SK-MEL-5 (cell line): ENCODE results near the gene FAM83D. TPM values are rescaled to one million over a fixed set of nuclear protein-coding genes. Genes with fewer than 3 reads are reported as not detected.
A peak's percentile ranks its signal among the peaks of the same experiment; 100 is the strongest.

Source experiments
- DNase-seq: peaks from one replicate; pipeline ENCODE4 v3.0.0-alpha.2; 2016; ENCODE audit warnings: low read depth, low spot score
- in situ Hi-C: cut with HindIII; loops from 2 replicates; pipeline ENCODE4 v1.10.0; 2016; ENCODE audit warnings: low sequenced_read_pairs, high pct_unique_total_duplicates, low pct_unique_long_range_greater_than_20kb
- polyA plus RNA-seq, 2 experiments: library from polyadenylated mRNA; depleted of rRNA; stranded (reverse); fragments of >200 nt; gene quantifications; 2 replicates each; pipeline ENCODE4 v1.2.3, GENCODE V29; 2015
- total RNA-seq: library from RNA; depleted of rRNA; stranded (reverse); fragments of >200 nt; shearing (Covaris generic); gene quantifications from 2 replicates; pipeline ENCODE4 v1.2.3, GENCODE V29; 2014; rRNA removed

FAM83D gene
- 35.7 and 36.6 TPM in 2 replicates for total RNA-seq
- polyA plus RNA-seq (2015; cell fraction: cytosol; rRNA removed) = 40.8 and 48.1 TPM in 2 replicates
- 27.0 and 38.0 TPM in 2 replicates for polyA plus RNA-seq (2015; cell fraction: nucleus; rRNA removed)

DNA sequence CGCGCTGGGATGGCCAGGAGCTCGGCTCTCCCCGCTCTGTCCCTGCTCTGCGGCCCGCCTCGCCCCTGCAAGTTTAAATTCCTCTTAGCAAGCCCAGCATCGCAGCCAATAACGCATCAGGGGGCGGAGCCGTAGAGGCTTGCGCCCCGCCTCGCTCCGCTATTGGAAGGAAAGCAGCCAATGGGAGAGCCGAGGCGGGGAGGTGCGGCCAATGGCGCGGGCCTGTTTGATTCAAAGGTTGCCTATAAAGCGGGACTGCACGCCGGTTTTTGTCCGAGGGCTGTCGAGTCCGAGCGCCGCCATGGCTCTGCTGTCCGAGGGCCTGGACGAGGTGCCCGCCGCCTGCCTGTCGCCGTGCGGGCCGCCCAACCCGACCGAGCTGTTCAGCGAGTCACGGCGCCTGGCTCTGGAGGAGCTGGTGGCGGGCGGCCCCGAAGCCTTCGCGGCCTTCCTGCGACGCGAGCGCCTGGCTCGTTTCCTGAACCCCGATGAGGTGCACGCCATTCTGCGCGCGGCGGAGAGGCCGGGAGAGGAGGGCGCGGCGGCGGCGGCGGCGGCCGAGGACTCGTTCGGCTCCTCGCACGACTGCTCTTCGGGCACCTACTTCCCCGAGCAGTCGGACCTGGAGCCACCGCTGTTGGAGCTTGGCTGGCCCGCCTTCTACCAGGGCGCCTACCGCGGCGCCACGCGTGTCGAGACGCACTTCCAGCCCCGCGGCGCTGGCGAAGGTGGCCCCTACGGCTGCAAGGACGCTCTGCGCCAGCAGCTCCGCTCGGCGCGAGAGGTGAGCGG is at the start of gene FAM83D:
Gene FAM83D, plus strand, starts transcription at position 276 of the 792 bp plus-strand sequence. Its CDS starts 26 bp downstream, at position 302.
- peak; percentile 98 for DNase-seq
- in situ Hi-C loops = no loop called here

DNA sequence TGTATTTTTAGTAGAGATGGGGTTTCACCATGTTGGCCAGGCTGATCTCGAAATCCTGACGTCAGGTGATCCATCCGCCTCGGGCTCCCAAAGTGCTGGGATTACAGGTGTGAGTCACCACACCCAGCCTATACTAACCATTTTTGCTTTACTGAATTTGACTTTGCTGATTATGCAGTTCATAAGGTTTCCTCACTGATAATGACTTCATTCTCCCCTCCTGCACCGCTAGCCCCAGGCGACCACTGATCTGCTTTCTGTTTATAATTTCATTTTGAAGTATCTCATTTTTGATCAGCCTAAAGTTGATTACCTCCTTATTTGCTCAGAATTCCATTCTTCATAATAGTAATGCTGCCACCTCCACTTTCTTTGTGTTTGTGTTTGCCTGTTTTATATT is 48.7 kb upstream of the FAM83D start:
- in situ Hi-C loops = no loop called here
- DNase-seq = no peak

- peak; percentile 35 for DNase-seq
- in situ Hi-C loops = no loop called here
Observed at GRCh38 chr20:38878866-38879265, 47.4 kb upstream of the FAM83D start.

GRCh38 chr20:38880952-38881735 is 45.1 kb upstream of the FAM83D start:
- peak; percentile 9 for DNase-seq

DNA sequence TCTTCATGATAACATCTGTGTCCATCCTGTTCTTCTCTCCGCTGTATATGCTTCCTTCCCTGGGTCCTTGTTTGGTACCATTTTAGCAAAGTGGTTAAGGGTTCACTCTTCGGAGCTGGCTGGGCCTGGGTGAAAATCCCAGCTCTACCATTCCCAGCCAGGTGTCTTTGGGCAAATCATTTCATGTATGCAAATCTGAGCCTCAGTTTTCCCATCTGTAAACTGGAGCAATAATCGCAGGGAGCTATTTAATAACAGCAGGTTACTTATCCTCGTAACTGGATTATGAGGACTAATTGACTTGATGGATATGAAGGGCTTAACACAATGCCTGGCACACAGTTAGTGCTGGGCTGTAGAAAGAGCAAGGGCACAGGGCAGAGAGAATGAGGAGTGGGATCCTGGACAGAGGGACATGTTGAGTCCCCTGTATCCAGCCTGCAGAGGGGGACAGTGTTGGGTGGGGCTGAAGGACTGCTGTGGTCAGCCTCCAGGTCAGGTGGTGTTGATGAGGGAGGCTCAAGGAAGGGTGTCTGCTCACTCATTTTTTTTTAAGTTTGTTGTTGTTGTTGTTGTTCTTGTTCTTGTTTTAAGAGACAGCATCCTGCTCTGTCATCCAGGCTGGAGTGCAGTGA is 44.3 kb upstream of the FAM83D start:
- in situ Hi-C loops = no loop called here
- DNase-seq = no peak

More at GRCh38 chr20:38880952-38881735, 45.1 kb upstream of the FAM83D start:
- in situ Hi-C loops = no loop called here

DNA sequence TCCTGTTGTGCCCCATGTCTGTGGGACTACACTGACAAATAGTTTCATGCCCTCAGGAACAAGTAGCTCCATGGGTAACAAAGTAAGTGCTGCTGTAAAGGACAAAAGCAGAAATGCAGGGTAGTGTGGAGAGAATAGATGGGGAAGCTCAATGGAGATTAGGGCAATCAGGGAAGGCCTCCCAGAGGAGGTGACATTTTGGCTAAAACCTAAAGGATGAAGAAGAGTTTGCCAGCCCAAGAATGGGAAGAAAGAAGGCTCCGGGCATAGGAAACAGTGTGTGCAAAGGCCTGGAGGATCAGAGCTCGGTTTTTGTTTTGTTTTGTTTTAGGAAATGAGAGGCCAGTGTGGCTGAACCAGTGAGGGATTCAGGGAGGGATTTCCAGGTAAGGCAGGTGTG is 43.6 kb upstream of the FAM83D start:
- DNase-seq = no peak

DNA sequence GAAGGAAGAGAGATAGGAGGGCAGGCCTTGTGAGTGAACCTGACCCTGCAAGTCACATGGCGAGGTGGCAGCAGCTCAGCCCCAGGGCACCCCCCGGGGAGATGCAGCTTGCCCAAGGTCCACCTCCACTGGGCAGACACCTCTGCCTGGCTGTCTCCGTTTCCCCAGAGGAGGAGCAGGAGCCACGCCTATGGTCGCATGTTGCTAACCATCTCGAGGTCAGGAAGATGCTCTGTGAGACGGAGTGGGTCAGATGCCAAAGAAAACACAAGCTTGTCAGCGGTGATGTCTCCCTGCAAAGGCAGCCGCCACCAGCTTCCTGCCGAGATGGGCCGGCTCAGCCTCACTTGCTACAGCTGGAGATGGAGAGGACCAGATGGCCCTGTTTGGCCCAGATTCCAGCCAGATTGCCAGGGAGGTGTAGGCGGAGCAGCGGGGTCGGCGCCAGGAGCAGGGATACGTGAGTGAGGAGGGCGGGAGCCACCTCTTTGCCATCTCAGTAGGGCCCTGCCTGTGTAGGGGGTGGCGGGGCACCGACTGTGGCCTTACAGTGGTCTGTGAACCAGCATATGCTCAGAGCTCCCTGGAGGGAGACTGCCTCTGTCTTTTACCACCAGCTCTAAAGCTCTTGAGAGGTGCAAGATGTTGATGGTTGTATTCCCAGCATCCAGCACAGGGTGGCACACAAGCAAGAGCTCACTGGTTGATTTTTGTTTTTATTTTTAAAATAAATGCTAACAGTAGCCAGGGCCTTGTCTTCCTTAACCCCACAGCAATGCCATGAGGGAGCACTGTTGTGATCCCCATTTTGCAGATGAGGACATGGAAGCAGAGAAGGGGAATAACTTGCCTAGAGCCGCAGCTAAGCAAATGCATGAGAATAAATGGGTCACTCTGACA is 42.9 kb upstream of the FAM83D start:
- no peak for DNase-seq
- in situ Hi-C loops = no loop called here

More for the DNA sequence above, 43.6 kb upstream of the FAM83D start:
- in situ Hi-C loops = no loop called here

GRCh38 chr20:38883981-38884733 is 42.1 kb upstream of the FAM83D start:
- no peak for DNase-seq
- in situ Hi-C loops = no loop called here

- in situ Hi-C loops = no loop called here
- no peak for DNase-seq
Observed at GRCh38 chr20:38885357-38885756, 40.9 kb upstream of the FAM83D start.

DNA sequence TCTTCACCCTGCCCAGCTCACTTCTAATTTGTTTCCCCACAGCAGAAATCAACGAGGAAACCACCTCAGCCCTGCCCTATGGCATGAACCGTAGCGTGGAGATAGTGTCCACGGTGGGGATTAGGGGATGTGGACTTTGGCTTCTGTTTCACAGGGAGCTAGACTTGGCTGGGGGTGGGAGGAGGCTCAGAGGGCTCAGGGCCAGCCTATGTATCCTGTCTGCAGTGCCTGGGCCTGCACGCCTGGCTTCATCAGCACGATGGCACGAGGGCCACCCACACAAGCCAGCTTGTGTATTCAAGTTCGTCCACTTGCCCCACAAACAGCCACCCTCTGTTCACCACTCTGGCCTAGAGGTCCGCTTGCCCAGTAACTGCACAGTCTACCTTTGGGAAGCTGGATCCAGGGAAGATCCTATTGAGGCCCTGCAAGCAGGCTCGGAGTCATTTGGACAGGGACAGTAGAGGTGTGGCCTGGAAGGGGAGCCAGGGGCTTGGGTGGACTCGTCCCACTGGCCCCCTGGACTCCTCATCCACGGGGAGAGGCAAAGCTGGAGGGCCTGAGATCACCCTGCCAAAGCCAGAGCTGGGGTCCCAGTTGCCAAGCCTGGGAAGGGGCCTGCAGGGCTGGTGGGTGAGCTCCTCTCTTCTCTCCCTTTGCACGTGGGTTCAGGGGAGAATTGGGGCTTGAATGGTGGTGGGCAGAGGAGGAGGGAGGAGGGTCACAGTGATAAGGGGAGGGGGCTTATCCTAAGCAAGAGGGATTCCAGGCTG is 38.0 kb upstream of the FAM83D start:
- no peak for DNase-seq
- in situ Hi-C loops = no loop called here

DNA sequence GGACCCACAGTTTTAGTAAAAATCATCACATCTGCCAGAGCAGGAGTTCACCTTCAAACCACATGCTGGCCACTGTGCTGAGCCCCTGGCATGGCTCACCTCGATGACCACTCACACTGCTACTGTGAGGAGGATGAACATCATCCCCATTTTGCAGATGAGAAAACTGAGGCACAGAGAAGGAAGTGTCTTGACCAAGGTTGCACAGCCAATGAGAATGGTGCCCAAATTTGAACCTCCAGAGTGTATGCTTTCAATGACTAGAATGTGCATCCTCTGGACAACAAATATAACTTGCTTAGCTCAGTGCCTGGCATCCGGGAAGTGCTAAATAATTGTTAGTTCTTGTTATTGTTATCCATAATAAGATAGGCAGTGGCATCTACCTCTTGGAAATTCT is 37.2 kb upstream of the FAM83D start:
- in situ Hi-C loops = no loop called here
- no peak for DNase-seq

DNA sequence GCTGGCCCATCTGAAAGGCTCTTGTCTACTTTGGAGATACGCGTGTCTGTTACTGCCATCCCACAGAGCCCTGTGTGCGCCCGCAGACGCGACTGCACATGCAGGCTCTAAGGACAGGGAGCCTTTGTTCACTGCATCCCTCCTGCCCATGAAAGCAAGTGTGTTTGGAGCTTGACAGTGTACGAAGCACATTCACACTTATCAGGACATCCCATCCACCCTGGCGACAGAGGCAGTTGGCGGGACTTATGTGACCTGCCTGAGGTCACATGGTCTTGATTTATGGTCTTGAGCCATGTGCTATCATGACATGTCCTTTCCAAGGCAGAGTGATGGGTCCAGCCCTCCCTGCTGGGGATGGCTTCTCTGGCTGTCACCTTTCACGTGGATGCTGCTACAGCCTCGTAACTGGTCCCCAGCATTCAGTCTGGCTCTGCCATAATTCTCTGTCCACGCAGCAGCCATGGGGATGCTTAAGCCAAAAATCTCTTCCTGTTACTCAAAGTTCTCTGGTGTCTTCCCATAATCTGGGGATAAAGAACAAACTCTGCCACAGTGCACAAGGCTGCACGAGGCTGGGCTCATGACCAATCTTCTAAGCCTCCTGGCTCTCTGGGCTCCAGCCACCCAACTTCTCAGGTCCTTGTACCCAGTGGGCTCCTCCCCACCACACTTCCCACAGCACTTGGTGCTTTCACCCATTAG is 36.3 kb upstream of the FAM83D start:
- in situ Hi-C loops = no loop called here
- peak; percentile 53 for DNase-seq

- peak; percentile 43 for DNase-seq
- in situ Hi-C loops = no loop called here
Observed at GRCh38 chr20:38890497-38890818, 35.8 kb upstream of the FAM83D start.

- no peak for DNase-seq
- in situ Hi-C loops = no loop called here
Observed at GRCh38 chr20:38892091-38892981, 33.9 kb upstream of the FAM83D start.
